Endometrium (tissue), 2 donors: ENCODE data around the gene RALGAPA2.
"Not testable (repeated sequence)": the region's sequence is repeated elsewhere in the genome, so short reads cannot be mapped to it uniquely, and the experiment has no call there.

ENCODE experiments used
- FAIRE-seq: peaks from 2 replicates; lab custom pipeline; 2012; peaks lifted over from hg19 to GRCh38; lab: Jason Lieb, UNC
- donor health status: control.
- donor health status: control.

RALGAPA2 gene

DNA sequence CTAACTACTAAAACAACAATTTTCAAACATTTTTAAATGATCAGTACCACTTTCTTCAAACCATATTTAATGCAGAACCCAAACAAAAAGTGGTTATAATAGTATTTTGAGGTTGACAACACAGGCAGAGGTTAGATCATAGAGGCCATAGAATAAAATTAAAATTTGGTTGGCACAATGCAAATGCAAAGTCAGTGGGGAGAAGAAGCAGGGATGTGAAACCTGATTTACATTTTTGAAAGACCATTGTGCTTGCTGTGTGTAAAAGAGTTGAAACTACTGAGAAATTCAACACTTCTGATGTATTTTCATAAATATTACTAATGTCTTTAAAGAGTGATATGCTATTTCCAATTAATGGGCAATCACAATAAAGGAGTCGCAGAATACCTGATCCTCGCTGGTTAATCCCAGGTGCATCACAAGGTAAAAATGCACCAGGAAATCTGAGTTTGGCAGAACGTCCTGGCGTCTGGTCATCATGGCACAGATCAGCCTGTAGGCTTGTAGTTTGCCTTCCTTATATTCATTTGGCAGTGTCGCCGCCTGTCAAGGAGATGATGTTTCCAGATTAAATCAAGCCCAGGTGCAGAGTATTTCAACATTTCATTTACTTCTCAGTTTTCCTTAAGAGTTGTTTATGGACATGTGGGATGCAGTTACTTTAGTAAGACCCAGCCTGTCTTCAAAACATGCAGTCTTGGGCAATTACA, 141.2 kb downstream of the RALGAPA2 start:
- FAIRE-seq: no peak

DNA sequence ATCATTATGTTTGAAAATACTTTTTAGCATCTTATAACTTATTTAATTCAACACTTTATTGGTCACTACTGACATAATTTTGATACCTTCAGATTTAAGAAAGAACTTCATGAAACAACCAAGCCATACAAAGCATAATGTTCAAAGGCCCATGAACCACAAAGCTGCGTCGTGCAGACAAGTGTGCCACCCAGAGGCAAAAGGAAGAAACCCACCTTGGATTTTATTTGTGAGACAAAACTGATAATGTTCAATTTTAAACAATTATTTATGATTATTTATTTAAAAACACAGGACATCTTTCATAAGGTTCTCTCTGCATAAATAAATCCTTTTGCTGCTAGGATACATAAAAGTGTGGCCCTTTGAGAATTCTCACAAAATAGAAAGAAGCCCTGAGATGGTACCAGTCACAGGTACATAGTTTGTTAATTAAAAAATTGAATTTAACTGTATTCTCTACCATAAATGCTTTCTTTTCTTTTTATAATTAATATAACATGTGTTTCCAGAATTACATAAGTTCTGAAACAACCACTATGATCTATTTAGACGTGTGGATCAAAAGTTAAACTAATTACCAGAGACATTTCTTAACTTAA, 143.7 kb downstream of the RALGAPA2 start:
- peak; percentile 96 for FAIRE-seq

DNA sequence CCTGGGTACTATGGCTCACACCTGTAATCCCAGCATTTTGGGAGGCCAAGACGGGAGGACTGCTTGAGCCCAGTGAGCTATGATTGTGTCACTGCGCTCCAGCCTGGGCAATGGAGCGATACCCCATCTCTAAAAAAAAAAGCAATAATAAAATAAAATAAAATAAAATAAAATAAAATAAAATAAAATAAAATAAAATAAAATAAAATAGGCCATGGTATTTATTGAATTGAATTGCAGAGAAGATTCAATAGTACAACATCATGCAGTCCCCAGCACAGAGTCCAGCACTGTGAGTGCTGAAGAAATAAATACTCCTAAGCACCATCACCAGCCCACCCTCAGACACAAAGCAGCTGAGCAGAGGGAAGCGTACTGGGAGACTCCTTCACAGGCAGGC, 144.7 kb downstream of the RALGAPA2 start:
- no peak for FAIRE-seq

DNA sequence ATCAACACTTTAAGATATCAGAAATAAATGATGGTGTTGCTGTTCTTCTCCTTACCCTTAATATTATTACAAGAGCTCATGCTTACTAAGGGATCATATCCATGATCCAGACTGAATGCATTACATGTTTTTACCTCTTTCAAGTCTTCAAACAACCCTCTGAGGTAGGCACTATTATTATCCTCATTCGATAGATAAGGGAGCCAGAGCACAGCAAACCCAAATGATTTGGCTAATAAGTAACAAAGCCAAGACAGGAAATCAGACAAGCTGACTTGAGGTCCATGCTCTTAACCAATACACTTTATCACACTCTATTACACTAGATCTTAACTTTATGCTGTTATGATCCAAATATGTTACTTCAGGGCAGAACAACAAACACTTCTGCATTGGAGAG, 145.9 kb downstream of the RALGAPA2 start:
- no peak for FAIRE-seq

- FAIRE-seq: no peak
Observed at GRCh38 chr20:20564279-20564678, 148.2 kb downstream of the RALGAPA2 start.

GRCh38 chr20:20562507-20562906, 149.9 kb downstream of the RALGAPA2 start:
- FAIRE-seq: no peak

DNA sequence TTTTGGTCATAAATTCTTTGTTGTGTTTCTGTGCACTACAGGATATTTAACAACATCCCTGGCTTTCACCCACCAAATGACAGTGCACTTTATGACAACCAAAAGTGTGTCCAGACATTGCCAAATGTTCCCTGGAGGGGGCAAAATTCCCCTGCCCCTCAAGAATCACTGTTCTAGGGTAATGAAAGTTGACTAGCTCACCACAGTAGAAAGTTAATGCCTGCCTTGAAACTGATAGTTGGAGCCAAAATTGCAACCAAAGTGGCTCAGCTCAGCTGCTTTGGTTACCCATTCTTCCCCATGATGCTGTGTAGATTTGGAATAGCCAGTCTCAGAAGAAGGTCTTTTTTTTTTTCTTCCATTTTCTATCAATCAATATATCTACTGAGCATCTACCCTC, 150.6 kb downstream of the RALGAPA2 start:
- FAIRE-seq: no peak

DNA sequence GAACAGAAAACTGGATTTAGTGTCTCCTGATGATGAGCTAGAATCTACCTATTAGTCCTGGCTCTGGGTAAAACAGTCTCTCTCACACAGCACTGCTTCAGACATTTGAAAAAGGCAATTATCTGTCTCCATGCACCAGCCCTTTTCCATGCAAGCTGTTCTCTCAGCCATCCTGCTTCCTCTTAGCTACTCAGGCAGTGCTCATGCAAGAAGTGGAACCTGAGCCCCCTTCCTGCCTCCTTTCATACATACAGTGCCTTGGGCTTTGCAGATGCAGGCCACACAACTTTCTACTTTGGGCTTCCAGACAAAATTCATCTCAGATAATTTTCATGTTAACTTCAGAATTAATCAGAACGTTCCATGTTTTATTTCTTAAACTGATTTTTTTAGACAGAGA, 151.3 kb downstream of the RALGAPA2 start:
- FAIRE-seq: no peak

- no peak for FAIRE-seq
Observed at GRCh38 chr20:20557406-20557805, 155.0 kb downstream of the RALGAPA2 start.

GRCh38 chr20:20555838-20556237, 156.6 kb downstream of the RALGAPA2 start:
- FAIRE-seq: no peak

DNA sequence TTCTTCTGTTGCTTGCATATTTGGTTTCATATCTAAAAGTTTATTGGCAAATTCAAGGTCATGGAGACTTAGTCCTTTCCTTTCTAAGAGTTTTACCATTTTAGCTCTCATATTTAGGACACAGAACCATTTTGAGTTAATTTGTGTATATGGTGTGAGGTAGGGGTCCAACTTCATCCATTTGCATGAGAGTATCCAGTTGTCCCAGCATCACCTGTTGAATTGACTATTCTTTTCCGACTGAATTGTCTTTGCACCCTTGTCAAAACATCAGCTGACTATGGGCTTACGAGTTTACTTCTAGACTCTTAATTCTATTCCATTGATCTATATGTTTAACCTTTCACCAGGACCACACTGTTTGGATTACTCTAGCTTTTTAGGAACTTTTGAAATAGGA, 157.5 kb downstream of the RALGAPA2 start:
- FAIRE-seq: no peak

GRCh38 chr20:20553541-20553940, 158.9 kb downstream of the RALGAPA2 start:
- FAIRE-seq: no peak

GRCh38 chr20:20552076-20552475, 160.4 kb downstream of the RALGAPA2 start:
- no peak for FAIRE-seq

GRCh38 chr20:20551409-20551808, 161.0 kb downstream of the RALGAPA2 start:
- FAIRE-seq: no peak

- no peak for FAIRE-seq
Observed at GRCh38 chr20:20549704-20550103, 162.7 kb downstream of the RALGAPA2 start.

DNA sequence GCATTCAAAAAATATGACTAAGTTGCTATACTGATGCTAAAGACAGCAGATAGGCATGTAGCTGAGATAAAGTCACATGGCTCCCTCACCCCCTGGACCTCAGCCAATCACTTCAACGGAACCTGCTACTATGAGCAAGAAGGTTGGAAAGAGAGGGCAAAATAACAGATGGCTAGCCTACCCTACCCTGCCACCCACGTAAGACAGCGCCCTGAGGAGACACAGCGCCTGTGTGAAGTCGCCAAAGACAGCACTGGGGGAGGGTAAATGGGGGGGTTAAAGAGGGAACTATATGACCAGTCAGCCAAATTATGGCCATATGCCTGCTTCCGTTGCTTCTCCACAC, 163.2 kb downstream of the RALGAPA2 start:
- no peak for FAIRE-seq

DNA sequence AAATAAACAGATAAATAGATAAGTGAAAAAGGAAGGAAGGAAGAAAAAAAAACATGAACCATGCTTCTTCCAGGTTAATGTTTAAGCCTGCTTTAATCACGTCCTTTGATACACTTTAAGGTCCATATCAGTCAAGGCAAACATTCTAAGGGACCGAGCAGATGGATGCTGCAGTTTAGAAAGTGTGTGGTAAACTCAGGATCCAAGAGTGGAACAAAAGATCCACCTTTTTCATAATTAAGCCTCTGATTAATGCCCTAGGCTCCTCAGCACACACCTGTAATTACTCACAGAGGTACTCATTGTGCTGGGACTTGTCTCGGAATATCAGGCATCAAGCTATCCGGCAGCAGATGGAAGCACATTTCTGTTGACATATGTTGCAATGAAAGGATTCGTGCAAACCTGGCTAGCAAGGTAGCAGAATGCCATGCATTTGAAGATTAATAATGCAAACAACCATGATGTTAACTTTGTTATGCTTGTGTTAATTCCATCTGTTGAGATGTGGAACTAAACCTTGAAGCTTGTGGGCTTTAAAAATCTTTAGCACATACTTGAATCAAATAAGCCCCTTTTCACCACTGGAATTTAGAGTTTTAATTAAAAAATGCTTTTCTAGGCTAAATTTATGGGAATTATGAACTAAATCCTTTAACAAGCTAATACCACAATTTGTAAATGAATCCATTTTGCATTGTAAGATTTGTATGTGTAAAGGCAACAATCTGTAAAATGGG, 163.7 kb downstream of the RALGAPA2 start:
- no peak for FAIRE-seq

- no peak for FAIRE-seq
Observed at GRCh38 chr20:20547876-20548266, 164.6 kb downstream of the RALGAPA2 start.

DNA sequence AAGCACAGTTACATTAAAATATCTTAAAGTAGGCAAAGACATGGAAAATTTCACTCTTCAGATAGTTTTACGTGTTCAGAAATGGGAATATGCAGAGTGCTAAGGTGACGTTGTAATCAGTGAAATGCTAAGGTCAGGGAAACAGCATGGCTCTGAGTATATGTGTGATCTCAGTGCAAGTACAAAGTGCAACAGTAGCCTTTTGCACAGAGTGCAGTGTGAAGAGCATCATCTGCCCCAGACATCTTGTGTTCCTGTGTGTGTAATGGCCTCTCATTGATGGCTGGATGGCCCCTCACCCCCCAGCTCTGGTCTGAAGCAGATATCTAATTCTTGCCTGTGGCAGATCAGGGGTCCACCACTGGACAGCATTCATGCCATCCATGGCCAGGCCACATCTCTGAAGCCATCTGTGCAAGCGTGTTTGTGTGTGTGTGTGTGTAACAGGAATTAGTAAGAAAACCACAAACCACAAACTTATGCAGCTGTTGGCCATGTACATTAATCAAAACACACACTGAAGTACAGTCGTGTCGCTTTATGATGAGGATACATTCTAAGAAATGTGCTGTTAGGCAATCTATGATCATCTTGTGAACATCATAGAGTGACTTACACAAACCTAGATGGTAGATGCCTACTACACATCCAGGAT, 165.1 kb downstream of the RALGAPA2 start:
- no peak for FAIRE-seq

DNA sequence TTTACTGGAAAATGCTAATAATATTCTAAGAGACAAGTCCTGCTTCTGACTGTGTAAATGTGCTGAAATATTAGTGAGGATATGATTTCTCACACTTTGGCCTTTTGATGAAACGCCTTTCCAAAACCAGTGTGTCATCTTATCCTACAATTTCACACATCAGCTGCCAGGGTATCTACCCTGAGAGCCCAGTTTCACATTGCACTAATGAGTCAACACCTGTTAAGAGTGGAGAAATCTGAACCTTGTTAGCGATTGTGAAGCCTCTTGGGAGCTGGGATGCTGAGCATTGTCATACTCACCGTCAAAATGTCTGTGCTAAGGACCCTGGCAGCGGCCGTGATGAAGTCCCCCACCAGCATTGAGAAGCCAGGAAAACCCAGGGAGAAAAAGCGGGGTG, 166.0 kb downstream of the RALGAPA2 start:
- FAIRE-seq: no peak

- FAIRE-seq: not testable (repeated sequence)
Observed at GRCh38 chr20:20543348-20543747, 169.1 kb downstream of the RALGAPA2 start.

DNA sequence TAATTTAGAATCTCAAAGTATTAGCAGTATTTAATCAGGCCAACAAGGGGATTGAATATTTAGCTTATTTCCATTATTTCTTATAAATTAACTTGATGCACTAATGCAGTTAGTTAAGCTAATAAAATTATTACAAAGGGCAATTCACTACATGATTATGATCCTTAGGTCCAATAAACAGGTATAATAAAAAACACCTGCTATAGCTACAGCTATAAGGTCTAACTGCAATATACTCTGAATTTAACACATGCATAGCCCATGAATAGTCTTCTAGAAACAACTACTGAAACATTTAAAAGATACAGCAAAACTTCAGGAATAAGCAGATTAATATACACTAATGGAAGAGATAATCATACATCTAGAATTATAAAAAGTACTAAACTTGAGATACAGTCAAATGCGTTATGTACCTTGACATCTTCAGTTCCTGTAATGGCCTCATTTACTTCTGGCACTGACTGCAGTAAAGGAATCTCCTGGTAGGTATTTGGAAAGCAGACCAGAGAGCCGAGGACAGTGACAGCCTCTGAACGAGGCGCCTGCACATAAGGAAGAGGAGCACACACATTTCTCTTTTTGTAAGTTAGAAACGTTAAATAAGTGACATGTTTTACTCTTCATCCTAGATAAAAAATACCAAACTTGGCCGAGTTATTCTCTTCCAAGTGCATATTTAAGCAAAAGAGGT, 176.1 kb downstream of the RALGAPA2 start:
- no peak for FAIRE-seq
